ENCODE measurements around the gene PRG2. TPM values are rescaled to one million over a fixed set of nuclear protein-coding genes. Genes with fewer than 3 reads are reported as not detected.
A peak's percentile ranks its signal among the peaks of the same experiment; 100 is the strongest.

PRG2 gene
- total RNA-seq, 1 experiment from 2014 or later = not detected

GRCh38 chr11:57397394-57397990 lies 7.0 kb upstream of the PRG2 start:
- intact Hi-C loops (cut with micrococcal nuclease; ENCODE audit: unreplicated experiment) = no loop called here
- no TSS peak for BruUV-seq (replicated peaks)
- no peaks in the 10 kb centered on the region for H3K9me3 ChIP-seq (ENCODE audit: insufficient read depth, low read depth)

GRCh38 chr11:57396744-57397143 lies 6.3 kb upstream of the PRG2 start:
- Histone ChIP-seq H3K4me1 (replicated peaks; ENCODE audit: insufficient read depth) (peaks cover 4% of the 10 kb centered on the region), H4K20me1 (ENCODE audit: insufficient read depth) (no peaks in the 10 kb centered on the region), H3K27ac (no peak overlapping the region), H3K4me3 (no peak overlapping the region), H3F3A (ENCODE audit: insufficient read depth, low read depth) (no peaks in the 10 kb centered on the region), H3K9me2 (ENCODE audit: insufficient read depth) (no peaks in the 10 kb centered on the region), H3K27me3 (ENCODE audit: insufficient read depth, low read depth) (peaks cover 56% of the 10 kb centered on the region), H3K9me3 (ENCODE audit: insufficient read depth, low read depth) (no peaks in the 10 kb centered on the region), H3K79me2 (ENCODE audit: low read depth) (no peaks in the 10 kb centered on the region), H3K4me2 (no peak overlapping the region), H3K36me3 (ENCODE audit: low read depth) (no peaks in the 10 kb centered on the region), H2AFZ (no peak overlapping the region)
- BruUV-seq (replicated peaks) = no TSS peak
- DNase-seq = peak in 1 of 2 experiments; percentile 17
- intact Hi-C loops (cut with micrococcal nuclease; ENCODE audit: unreplicated experiment) = no loop called here
- ChIA-PET CTCF (no interaction called here), POLR2A (ENCODE audit: unreplicated experiment) (no interaction called here)
- TF ChIP-seq, protein P1, sequence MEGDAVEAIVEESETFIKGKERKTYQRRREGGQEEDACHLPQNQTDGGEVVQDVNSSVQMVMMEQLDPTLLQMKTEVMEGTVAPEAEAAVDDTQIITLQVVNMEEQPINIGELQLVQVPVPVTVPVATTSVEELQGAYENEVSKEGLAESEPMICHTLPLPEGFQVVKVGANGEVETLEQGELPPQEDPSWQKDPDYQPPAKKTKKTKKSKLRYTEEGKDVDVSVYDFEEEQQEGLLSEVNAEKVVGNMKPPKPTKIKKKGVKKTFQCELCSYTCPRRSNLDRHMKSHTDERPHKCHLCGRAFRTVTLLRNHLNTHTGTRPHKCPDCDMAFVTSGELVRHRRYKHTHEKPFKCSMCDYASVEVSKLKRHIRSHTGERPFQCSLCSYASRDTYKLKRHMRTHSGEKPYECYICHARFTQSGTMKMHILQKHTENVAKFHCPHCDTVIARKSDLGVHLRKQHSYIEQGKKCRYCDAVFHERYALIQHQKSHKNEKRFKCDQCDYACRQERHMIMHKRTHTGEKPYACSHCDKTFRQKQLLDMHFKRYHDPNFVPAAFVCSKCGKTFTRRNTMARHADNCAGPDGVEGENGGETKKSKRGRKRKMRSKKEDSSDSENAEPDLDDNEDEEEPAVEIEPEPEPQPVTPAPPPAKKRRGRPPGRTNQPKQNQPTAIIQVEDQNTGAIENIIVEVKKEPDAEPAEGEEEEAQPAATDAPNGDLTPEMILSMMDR (conservative IDR thresholded peaks at IDR 0.05) = no peak
- no peak for TF ChIP-seq EZH2 (IDR thresholded peaks at IDR 0.05; ENCODE audit: low read depth)

More at GRCh38 chr11:57397394-57397990, 7.0 kb upstream of the PRG2 start:
- no peak for TF ChIP-seq EZH2 (IDR thresholded peaks at IDR 0.05; ENCODE audit: low read depth)
- TF ChIP-seq, protein P1 (conservative IDR thresholded peaks at IDR 0.05) = no peak
- Histone ChIP-seq H3K9me2 (ENCODE audit: insufficient read depth) (no peaks in the 10 kb centered on the region), H3K4me2 (no peak overlapping the region), H3K36me3 (ENCODE audit: low read depth) (no peaks in the 10 kb centered on the region), H3K79me2 (ENCODE audit: low read depth) (no peaks in the 10 kb centered on the region), H3K27ac (no peak overlapping the region), H3K4me1 (replicated peaks; ENCODE audit: insufficient read depth) (peaks cover 11% of the 10 kb centered on the region), H4K20me1 (ENCODE audit: insufficient read depth) (no peaks in the 10 kb centered on the region), H3K27me3 (ENCODE audit: insufficient read depth, low read depth) (peaks cover 49% of the 10 kb centered on the region), H3F3A (ENCODE audit: insufficient read depth, low read depth) (peaks cover 7% of the 10 kb centered on the region; the same call in 1 of the 2 replicates), H3K4me3 (no peak overlapping the region), H2AFZ (no peak overlapping the region)
- ChIA-PET CTCF (interaction anchor here (0.7 kb wide), 1 partner anchor 668 kb away, joined by 3 read pairs; no protein-coding TSS in a partner anchor), POLR2A (ENCODE audit: unreplicated experiment) (no interaction called here)
- DNase-seq = peak in 1 of 2 experiments; percentile 28

- H3K79me2 ChIP-seq (ENCODE audit: low read depth) = no peaks in the 10 kb centered on the region
- no peak overlapping the region for H3K4me3 ChIP-seq
- CTCF ChIA-PET = no interaction called here
- no peaks in the 10 kb centered on the region for H3F3A ChIP-seq (ENCODE audit: insufficient read depth, low read depth)
- no peaks in the 10 kb centered on the region for H3K36me3 ChIP-seq (ENCODE audit: low read depth)
- POLR2A ChIA-PET (ENCODE audit: unreplicated experiment) = no interaction called here
- H3K4me2 ChIP-seq = no peak overlapping the region
- H2AFZ ChIP-seq = no peak overlapping the region
- H3K27ac ChIP-seq = no peak overlapping the region
- H3K27me3 ChIP-seq (ENCODE audit: insufficient read depth, low read depth) = peaks cover 63% of the 10 kb centered on the region
- H3K4me1 ChIP-seq (replicated peaks; ENCODE audit: insufficient read depth) = no peaks in the 10 kb centered on the region
- no peaks in the 10 kb centered on the region for H4K20me1 ChIP-seq (ENCODE audit: insufficient read depth)
- no TSS peak for BruUV-seq (replicated peaks)
- no peaks in the 10 kb centered on the region for H3K9me3 ChIP-seq (ENCODE audit: insufficient read depth, low read depth)
- intact Hi-C loops (cut with micrococcal nuclease; ENCODE audit: unreplicated experiment) = no loop called here
- TF ChIP-seq, protein P1 (conservative IDR thresholded peaks at IDR 0.05) = no peak
- TF ChIP-seq EZH2 (IDR thresholded peaks at IDR 0.05; ENCODE audit: low read depth) = no peak
- DNase-seq = peak in 1 of 2 experiments; percentile 15
- no peaks in the 10 kb centered on the region for H3K9me2 ChIP-seq (ENCODE audit: insufficient read depth)
These were observed 5.6 kb upstream of the PRG2 start for GRCh38 chr11:57395905-57396623.
